SU-DHL-6 (cell line): ENCODE measurements around the gene TNFAIP8.

ENCODE experiments used
- H2AFZ ChIP-seq: fragments of 200-600 bp; sonication (generic); 2 replicates; pipeline ENCODE4 v1.6.1; 2014; ENCODE audit warnings: low read depth, mild to moderate bottlenecking, moderate library complexity, mixed read lengths, antibody characterized with exemption, low read length; ENCODE audit not compliant: severe bottlenecking
- H3F3A ChIP-seq: fragments of 200-600 bp; shearing (Covaris generic); 2 replicates; pipeline ENCODE4 v1.6.0; 2016; ENCODE audit warnings: antibody characterized with exemption, mild to moderate bottlenecking; ENCODE audit not compliant: insufficient read depth
- H3K27ac ChIP-seq: fragments of 200-600 bp; sonication (generic); 2 replicates; pipeline ENCODE4 v1.5.1; 2016; ENCODE audit warnings: low read depth, mild to moderate bottlenecking, low read length, moderate library complexity, mixed read lengths
- H3K27me3 ChIP-seq: fragments of 200-600 bp; sonication (generic), shearing (Covaris generic); 2 replicates; pipeline ENCODE4 v1.6.0; 2014; ENCODE audit warnings: mild to moderate bottlenecking, low read length
- H3K36me3 ChIP-seq: fragments of 200-600 bp; sonication (generic); 2 replicates; pipeline ENCODE4 v1.6.1; 2014; ENCODE audit warnings: mild to moderate bottlenecking, low read length, mixed read lengths
- H3K4me2 ChIP-seq: fragments of 300-600, 200-600 bp; shearing (Covaris generic), sonication (generic); 2 replicates; pipeline ENCODE4 v1.6.0; 2014; ENCODE audit warnings: low read length, low read depth, mild to moderate bottlenecking; ENCODE audit not compliant: poor library complexity, severe bottlenecking
- H3K4me3 ChIP-seq: fragments of 200-600 bp; sonication (generic); 2 replicates; pipeline ENCODE4 v1.5.1; 2014; ENCODE audit warnings: antibody characterized with exemption, low read length, mild to moderate bottlenecking, mixed read lengths; ENCODE audit not compliant: insufficient read depth, poor library complexity, severe bottlenecking
- H3K79me2 ChIP-seq: fragments of 200-600 bp; sonication (generic); 2 replicates; pipeline ENCODE4 v1.6.1; 2014; ENCODE audit warnings: mild to moderate bottlenecking, low read length, moderate library complexity; ENCODE audit not compliant: insufficient read depth
- H3K9ac ChIP-seq: fragments of 200-600 bp; sonication (generic); 2 replicates; pipeline ENCODE4 v1.7.0; 2014; ENCODE audit warnings: mild to moderate bottlenecking, low read length
- H3K9me2 ChIP-seq: fragments of 200-600 bp; sonication (generic); replicated peaks from 2 replicates; pipeline ENCODE4 v1.6.1; 2014; ENCODE audit warnings: low read length; ENCODE audit not compliant: insufficient read depth
- H3K9me3 ChIP-seq: fragments of 200-600 bp; sonication (generic); 2 replicates; pipeline ENCODE4 v1.6.1; 2014; ENCODE audit warnings: low read length, mixed read lengths; ENCODE audit not compliant: insufficient read depth
- H4K20me1 ChIP-seq: fragments of 200-600 bp; sonication (generic); 2 replicates; pipeline ENCODE4 v1.6.1; 2014; ENCODE audit warnings: low read depth, mild to moderate bottlenecking, antibody characterized with exemption, low read length, moderate library complexity, mixed read lengths
- CTCF ChIP-seq: fragments of 200-600 bp; sonication (generic); IDR thresholded peaks from one replicate; pipeline ENCODE4 v1.5.1; 2017; ENCODE audit warnings: antibody characterized with exemption, mild to moderate bottlenecking, low read length, moderate library complexity; ENCODE audit not compliant: insufficient read depth, poor library complexity, severe bottlenecking
- EZH2phosphoT487 ChIP-seq: fragments of 200-600 bp; sonication (generic), shearing (Covaris generic); conservative IDR thresholded peaks from 2 replicates; pipeline ENCODE4 v1.6.1; 2018; ENCODE audit warnings: mild to moderate bottlenecking, antibody characterized with exemption, low read length, moderate library complexity, mixed read lengths

The TNFAIP8 gene

GRCh38 chr5:119379942-119380547 is 24.2 kb downstream of the TNFAIP8 start:
- no peak overlapping the region for H3K9ac ChIP-seq

GRCh38 chr5:119382169-119382568 is 26.4 kb downstream of the TNFAIP8 start:
- no peaks in the 10 kb centered on the region for H3K9me3 ChIP-seq
- H3K9me2 ChIP-seq: no peaks in the 10 kb centered on the region
- no peak overlapping the region for H3K27ac ChIP-seq
- TF ChIP-seq EZH2phosphoT487: no peak
- TF ChIP-seq CTCF: no peak
- no peak overlapping the region for H3K9ac ChIP-seq
- no peak overlapping the region for H3K4me3 ChIP-seq
- peaks cover 100% of the 10 kb centered on the region for H3K79me2 ChIP-seq
- no peaks in the 10 kb centered on the region for H3K27me3 ChIP-seq
- peaks cover 11% of the 10 kb centered on the region; the same call in 1 of the 2 replicates for H3F3A ChIP-seq
- H4K20me1 ChIP-seq: peaks cover 45% of the 10 kb centered on the region
- 0 out of 2 replicates have a peak, but pooled peaks cover under 1% of the 10 kb centered on the region for H3K36me3 ChIP-seq
- H3K4me2 ChIP-seq: no peak overlapping the region
- no peak overlapping the region for H2AFZ ChIP-seq

More at GRCh38 chr5:119379942-119380547, 24.2 kb downstream of the TNFAIP8 start:
- H4K20me1 ChIP-seq: peaks cover 33% of the 10 kb centered on the region
- no peaks in the 10 kb centered on the region for H3K9me3 ChIP-seq
- no peaks in the 10 kb centered on the region for H3K27me3 ChIP-seq
- no peak for TF ChIP-seq CTCF
- TF ChIP-seq EZH2phosphoT487: no peak
- H3K27ac ChIP-seq: no peak overlapping the region
- H3K9me2 ChIP-seq: no peaks in the 10 kb centered on the region
- no peak overlapping the region for H3K4me2 ChIP-seq
- peaks cover 11% of the 10 kb centered on the region for H3F3A ChIP-seq
- no peak overlapping the region for H3K4me3 ChIP-seq
- peaks cover 4% of the 10 kb centered on the region; the same call in 1 of the 2 replicates for H3K36me3 ChIP-seq
- no peak overlapping the region for H2AFZ ChIP-seq
- H3K79me2 ChIP-seq: peaks cover 99% of the 10 kb centered on the region

- H3K4me3 ChIP-seq: no peak overlapping the region
- no peak overlapping the region for H3K4me2 ChIP-seq
- no peak overlapping the region for H3K9ac ChIP-seq
- H3K36me3 ChIP-seq: peaks cover 9% of the 10 kb centered on the region; the same call in 1 of the 2 replicates
- no peaks in the 10 kb centered on the region for H3K9me3 ChIP-seq
- no peaks in the 10 kb centered on the region for H3K27me3 ChIP-seq
- H4K20me1 ChIP-seq: peaks cover 43% of the 10 kb centered on the region
- no peaks in the 10 kb centered on the region for H3K9me2 ChIP-seq
- no peak overlapping the region for H2AFZ ChIP-seq
- H3F3A ChIP-seq: peaks cover 11% of the 10 kb centered on the region; the same call in 1 of the 2 replicates
- H3K79me2 ChIP-seq: peaks cover 100% of the 10 kb centered on the region
- H3K27ac ChIP-seq: no peak overlapping the region
- TF ChIP-seq EZH2phosphoT487 (no peak), CTCF (no peak)
Observed at GRCh38 chr5:119383008-119383407, 27.2 kb downstream of the TNFAIP8 start.
